ENCODE results near the gene CETN3. TPM values are rescaled to one million over a fixed set of nuclear protein-coding genes. Genes with fewer than 3 reads are reported as not detected.
"Not testable (repeated sequence)": the region's sequence is repeated elsewhere in the genome, so short reads cannot be mapped to it uniquely, and the experiment has no call there.

The CETN3 gene
- total RNA-seq, 2 experiments from 2014 or later = 46.1 to 49.2 TPM

DNA sequence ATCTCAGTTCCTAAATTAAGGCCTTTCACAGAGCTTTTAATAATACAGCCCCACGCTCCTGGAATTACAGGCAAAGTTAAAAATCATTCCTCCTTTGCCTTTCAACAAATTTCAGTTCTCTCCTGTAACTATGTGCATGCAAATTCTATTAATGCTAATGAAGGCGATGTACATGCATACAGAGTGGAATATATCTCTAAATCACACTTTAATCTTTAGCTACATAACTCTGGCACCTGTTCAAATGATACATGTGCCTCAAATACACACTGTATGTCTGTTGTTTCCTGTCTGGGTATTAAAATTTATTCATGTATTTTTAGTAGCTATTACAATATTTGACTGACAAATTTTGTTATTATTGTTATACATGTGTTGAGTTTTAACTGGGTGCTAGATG, 30.8 kb downstream of the CETN3 start:
- no peak overlapping the region for H3K4me3 Mint-ChIP-seq
- no peaks in the 10 kb centered on the region for H3K9me3 Mint-ChIP-seq
- peaks cover 23% of the 10 kb centered on the region for H3K27me3 Mint-ChIP-seq
- ChIA-PET CTCF (no interaction called here), POLR2A (no interaction called here)
- H3K27ac Mint-ChIP-seq = no peak overlapping the region
- no peaks in the 10 kb centered on the region for H3K36me3 Mint-ChIP-seq (ENCODE audit: low read depth)
- TF ChIP-seq, protein P1, sequence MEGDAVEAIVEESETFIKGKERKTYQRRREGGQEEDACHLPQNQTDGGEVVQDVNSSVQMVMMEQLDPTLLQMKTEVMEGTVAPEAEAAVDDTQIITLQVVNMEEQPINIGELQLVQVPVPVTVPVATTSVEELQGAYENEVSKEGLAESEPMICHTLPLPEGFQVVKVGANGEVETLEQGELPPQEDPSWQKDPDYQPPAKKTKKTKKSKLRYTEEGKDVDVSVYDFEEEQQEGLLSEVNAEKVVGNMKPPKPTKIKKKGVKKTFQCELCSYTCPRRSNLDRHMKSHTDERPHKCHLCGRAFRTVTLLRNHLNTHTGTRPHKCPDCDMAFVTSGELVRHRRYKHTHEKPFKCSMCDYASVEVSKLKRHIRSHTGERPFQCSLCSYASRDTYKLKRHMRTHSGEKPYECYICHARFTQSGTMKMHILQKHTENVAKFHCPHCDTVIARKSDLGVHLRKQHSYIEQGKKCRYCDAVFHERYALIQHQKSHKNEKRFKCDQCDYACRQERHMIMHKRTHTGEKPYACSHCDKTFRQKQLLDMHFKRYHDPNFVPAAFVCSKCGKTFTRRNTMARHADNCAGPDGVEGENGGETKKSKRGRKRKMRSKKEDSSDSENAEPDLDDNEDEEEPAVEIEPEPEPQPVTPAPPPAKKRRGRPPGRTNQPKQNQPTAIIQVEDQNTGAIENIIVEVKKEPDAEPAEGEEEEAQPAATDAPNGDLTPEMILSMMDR (IDR thresholded peaks at IDR 0.05) = no peak
- no peaks in the 10 kb centered on the region for H3K4me1 Mint-ChIP-seq (ENCODE audit: low read depth)
- ATAC-seq = no peak
- DNase-seq = no peak
- intact Hi-C loops (cut with micrococcal nuclease) = no loop called here

- H3K36me3 Mint-ChIP-seq (ENCODE audit: low read depth); H3K4me3 Mint-ChIP-seq; intact Hi-C loops (cut with micrococcal nuclease); H3K9me3 Mint-ChIP-seq; DNase-seq; H3K4me1 Mint-ChIP-seq (ENCODE audit: low read depth); CTCF ChIA-PET; POLR2A ChIA-PET; ATAC-seq; H3K27ac Mint-ChIP-seq: not testable (repeated sequence)
- peaks cover 19% of the 10 kb centered on the region for H3K27me3 Mint-ChIP-seq
Observed at GRCh38 chr5:90371269-90371668, 38.3 kb downstream of the CETN3 start.

- Mint-ChIP-seq H3K36me3 (ENCODE audit: low read depth) (no peaks in the 10 kb centered on the region), H3K4me1 (ENCODE audit: low read depth) (no peaks in the 10 kb centered on the region), H3K9me3 (peaks cover 8% of the 10 kb centered on the region), H3K4me3 (no peak overlapping the region), H3K27me3 (peaks cover 20% of the 10 kb centered on the region), H3K27ac (no peak overlapping the region)
- intact Hi-C loops (cut with micrococcal nuclease) = no loop called here
- no peak for ATAC-seq
- ChIA-PET CTCF (no interaction called here), POLR2A (interaction anchor here (0.6 kb wide), 1 partner anchor 12 kb away, joined by 3 read pairs; no protein-coding TSS in a partner anchor)
- DNase-seq = no peak
- TF ChIP-seq, protein P1 (IDR thresholded peaks at IDR 0.05) = no peak
Observed at GRCh38 chr5:90368454-90369246, 40.9 kb downstream of the CETN3 start.

DNA sequence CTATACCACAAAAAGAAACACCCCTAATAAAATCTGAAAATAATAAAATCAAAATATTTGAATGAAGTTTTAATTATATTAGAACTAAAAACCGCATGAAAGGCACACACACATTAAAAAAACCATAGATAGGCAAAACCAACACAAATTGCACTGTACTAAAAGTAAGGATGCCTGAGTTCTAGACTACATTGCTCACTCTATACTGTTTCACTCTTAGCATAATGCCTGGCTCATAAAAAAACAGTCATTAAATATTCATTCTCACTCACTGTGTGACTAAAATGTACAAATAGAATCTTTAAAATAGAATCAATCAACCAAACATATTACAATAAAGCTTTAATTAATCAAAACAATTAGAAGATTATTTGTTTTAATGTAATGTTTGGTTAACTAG, 41.7 kb downstream of the CETN3 start:
- intact Hi-C loops (cut with micrococcal nuclease) = no loop called here
- CTCF ChIA-PET = no interaction called here

GRCh38 chr5:90366948-90367347, 42.6 kb downstream of the CETN3 start:
- TF ChIP-seq, protein P1 (IDR thresholded peaks at IDR 0.05) = no peak
- peaks cover 7% of the 10 kb centered on the region for H3K9me3 Mint-ChIP-seq
- peaks cover 22% of the 10 kb centered on the region for H3K27me3 Mint-ChIP-seq
- intact Hi-C loops (cut with micrococcal nuclease) = no loop called here
- CTCF ChIA-PET = no interaction called here
- POLR2A ChIA-PET = no interaction called here
- H3K4me3 Mint-ChIP-seq = no peak overlapping the region
- no peaks in the 10 kb centered on the region for H3K4me1 Mint-ChIP-seq (ENCODE audit: low read depth)
- H3K36me3 Mint-ChIP-seq (ENCODE audit: low read depth) = no peaks in the 10 kb centered on the region
- no peak for DNase-seq
- no peak overlapping the region for H3K27ac Mint-ChIP-seq
- ATAC-seq = no peak

More for the DNA sequence above, 41.7 kb downstream of the CETN3 start:
- H3K27ac Mint-ChIP-seq = no peak overlapping the region
- ATAC-seq (no peak), DNase-seq (no peak)
- no peak overlapping the region for H3K4me3 Mint-ChIP-seq
- peaks cover 22% of the 10 kb centered on the region for H3K27me3 Mint-ChIP-seq
- H3K36me3 Mint-ChIP-seq (ENCODE audit: low read depth) = no peaks in the 10 kb centered on the region
- H3K4me1 Mint-ChIP-seq (ENCODE audit: low read depth) = no peaks in the 10 kb centered on the region
- POLR2A ChIA-PET = interaction anchor here (0.6 kb wide), 1 partner anchor 12 kb away, joined by 3 read pairs; no protein-coding TSS in a partner anchor
- TF ChIP-seq, protein P1 (IDR thresholded peaks at IDR 0.05) = no peak
- H3K9me3 Mint-ChIP-seq = peaks cover 8% of the 10 kb centered on the region

Measured in activated CD8-positive, alpha-beta T cell treated with anti-CD3 and anti-CD28 coated beads for 36 hours (primary cell).